Natural killer cell (primary cell): Measurements from ENCODE around the gene IMMP1L. TPM values are rescaled to one million over a fixed set of nuclear protein-coding genes. Genes with fewer than 3 reads are reported as not detected.

Source experiments
- ATAC-seq, 3 donors: fragments of 150-1000 bp in 2 of 3; fragments of 200-7000 bp in 1 of 3; cut with Tn5 transposase; 1 replicate in 1 of 3; 2 replicates in 2 of 3; pipeline ENCODE4 v1.10.0; 2021; ENCODE audit warnings: mild to moderate bottlenecking in 2 of 3, moderate library complexity in 2 of 3
- DNase-seq, 2 donors: peaks; one replicate each; pipeline versions ENCODE4 v3.0.0 to v3.0.0-alpha.2; 2013 to 2021; ENCODE audit warnings: mixed read lengths in 1 of 2
- H3K27ac ChIP-seq: one replicate; pipeline ENCODE4 v1.5.1; 2013; ENCODE audit warnings: mild to moderate bottlenecking, low read length
- H3K27me3 ChIP-seq: one replicate; pipeline ENCODE4 v1.6.1; 2013; ENCODE audit warnings: low read length; ENCODE audit not compliant: control insufficient read depth, insufficient read depth
- H3K36me3 ChIP-seq: one replicate; pipeline ENCODE4 v1.6.1; 2013; ENCODE audit warnings: low read length; ENCODE audit not compliant: control insufficient read depth, insufficient read depth
- H3K4me1 ChIP-seq: one replicate; pipeline ENCODE4 v1.6.1; 2013; ENCODE audit warnings: low read length; ENCODE audit not compliant: control insufficient read depth, insufficient read depth
- H3K4me3 ChIP-seq: one replicate; pipeline ENCODE4 v1.5.1; 2013; ENCODE audit warnings: low read length
- H3K9me3 ChIP-seq: one replicate; pipeline ENCODE4 v1.6.1; 2013; ENCODE audit warnings: low read length; ENCODE audit not compliant: control insufficient read depth, insufficient read depth
- H3K27ac Mint-ChIP-seq, 2 donors: one replicate each; pipeline ENCODE4 v1.8.0; 2022; ENCODE audit warnings: mild to moderate bottlenecking in 2 of 2, mixed read lengths in 2 of 2, moderate library complexity in 1 of 2
- H3K27me3 Mint-ChIP-seq, 2 donors: one replicate each; pipeline ENCODE4 v1.8.0; 2022; ENCODE audit warnings: low read depth in 2 of 2, mixed read lengths in 2 of 2
- H3K36me3 Mint-ChIP-seq: one replicate; pipeline ENCODE4 v1.8.0; 2022; ENCODE audit warnings: mixed read lengths
- H3K4me1 Mint-ChIP-seq, 2 donors: one replicate each; pipeline ENCODE4 v1.8.0; 2022; ENCODE audit warnings: mixed read lengths in 2 of 2
- H3K4me3 Mint-ChIP-seq: one replicate; pipeline ENCODE4 v1.8.0; 2022; ENCODE audit warnings: mild to moderate bottlenecking, moderate library complexity, mixed read lengths
- H3K9me3 Mint-ChIP-seq, 2 donors: one replicate each; pipeline ENCODE4 v1.8.0; 2022; ENCODE audit warnings: mixed read lengths in 2 of 2
- CTCF ChIP-seq: fragments of 200-600 bp; IDR thresholded peaks from one replicate; pipeline ENCODE4 v1.8.0; 2022; ENCODE audit warnings: antibody characterized with exemption
- WGBS: methylation state at CpG from one replicate; pipeline ENCODE4 v1.1.7; 2013; ENCODE audit warnings: missing lambda C conversion rate; ENCODE audit not compliant: insufficient coverage; 5-methylcytosine and 5-hydroxymethylcytosine counted together
- intact Hi-C: fragments of 100-400 bp; cut with micrococcal nuclease; formaldehyde crosslinking; loops from one replicate; pipeline ENCODE4 v1.14.2; 2022
- total RNA-seq, 4 donors: library from RNA; stranded (reverse); fragments of 120-200 nt in 1 of 4; gene quantifications; one replicate each; pipeline versions ENCODE4 v1.2.3 to v1.2.4, GENCODE V29; 2013 to 2022

The IMMP1L gene
- total RNA-seq, 3 donors from 2014 or later (not counting 1 experiment from before 2014, with no cell fraction given) = 12.0 to 17.3 (median 15.7) TPM

GRCh38 chr11:31408201-31408600, 101.2 kb downstream of the IMMP1L start:
- H3K36me3 Mint-ChIP-seq = peaks cover 14% of the 10 kb centered on the region
- no peak overlapping the region for H3K27ac ChIP-seq
- no peaks in the 10 kb centered on the region for H3K27me3 Mint-ChIP-seq
- H3K4me1 Mint-ChIP-seq = peaks cover 0 to 8% of the 10 kb centered on the region in 2 donors
- no peaks in the 10 kb centered on the region for H3K27me3 ChIP-seq
- H3K27ac Mint-ChIP-seq = no peak overlapping the region
- H3K9me3 Mint-ChIP-seq = peaks cover 0 to 2% of the 10 kb centered on the region in 2 donors
- no peak for TF ChIP-seq CTCF
- H3K9me3 ChIP-seq = no peaks in the 10 kb centered on the region
- H3K4me3 ChIP-seq = no peak overlapping the region
- DNase-seq (no peak), ATAC-seq (no peak)
- H3K4me3 Mint-ChIP-seq = no peak overlapping the region
- intact Hi-C loops = no loop called here
- H3K36me3 ChIP-seq = no peaks in the 10 kb centered on the region
- 95% methylated on average over 2 of the region's 2 CpGs for WGBS
- H3K4me1 ChIP-seq = no peaks in the 10 kb centered on the region

GRCh38 chr11:31404614-31405013, 104.8 kb downstream of the IMMP1L start:
- H3K27ac ChIP-seq = no peak overlapping the region
- H3K36me3 Mint-ChIP-seq = no peaks in the 10 kb centered on the region
- DNase-seq = no peak
- no peaks in the 10 kb centered on the region for H3K4me1 ChIP-seq
- intact Hi-C loops = no loop called here
- H3K36me3 ChIP-seq = no peaks in the 10 kb centered on the region
- H3K4me3 ChIP-seq = no peak overlapping the region
- no peaks in the 10 kb centered on the region for H3K27me3 ChIP-seq
- no peak overlapping the region for H3K27ac Mint-ChIP-seq
- no peaks in the 10 kb centered on the region for H3K9me3 ChIP-seq
- H3K9me3 Mint-ChIP-seq = no peaks in the 10 kb centered on the region
- no peak overlapping the region for H3K4me3 Mint-ChIP-seq
- H3K4me1 Mint-ChIP-seq = peaks cover 0 to 11% of the 10 kb centered on the region in 2 donors
- no peak for TF ChIP-seq CTCF
- H3K27me3 Mint-ChIP-seq = no peaks in the 10 kb centered on the region
- ATAC-seq = no peak

- no peaks in the 10 kb centered on the region for H3K36me3 Mint-ChIP-seq
- intact Hi-C loops = loop anchor here (1.0 to 5.0 kb wide), 3 partner anchors 561 to 780 kb away; no protein-coding TSS in a partner anchor
- Histone ChIP-seq H3K27ac (no peak overlapping the region), H3K4me3 (no peak overlapping the region), H3K27me3 (no peaks in the 10 kb centered on the region), H3K36me3 (no peaks in the 10 kb centered on the region), H3K9me3 (no peaks in the 10 kb centered on the region), H3K4me1 (no peaks in the 10 kb centered on the region)
- no peak overlapping the region for H3K27ac Mint-ChIP-seq
- ATAC-seq = peak in 1 of 3 donors; percentile 53
- H3K4me1 Mint-ChIP-seq = no peaks in the 10 kb centered on the region
- H3K4me3 Mint-ChIP-seq = no peak overlapping the region
- H3K27me3 Mint-ChIP-seq = no peaks in the 10 kb centered on the region
- 90% methylated on average over 2 of the region's 5 CpGs for WGBS
- peak; percentile 62 for TF ChIP-seq CTCF
- H3K9me3 Mint-ChIP-seq = no peaks in the 10 kb centered on the region
- DNase-seq = peak in 1 of 2 donors; percentile 45
Measured at GRCh38 chr11:31397239-31397834, 112.1 kb downstream of the IMMP1L start.

GRCh38 chr11:31387379-31387778, 122.0 kb downstream of the IMMP1L start:
- Mint-ChIP-seq H3K4me3 (no peak overlapping the region), H3K36me3 (peaks cover 8% of the 10 kb centered on the region), H3K4me1 (peaks cover 16 to 21% of the 10 kb centered on the region in 2 donors), H3K9me3 (no peaks in the 10 kb centered on the region), H3K27ac (no peak overlapping the region), H3K27me3 (no peaks in the 10 kb centered on the region)
- WGBS = 100% methylated on average over 1 of the region's 2 CpGs
- Histone ChIP-seq H3K27ac (no peak overlapping the region), H3K36me3 (no peaks in the 10 kb centered on the region), H3K4me1 (no peaks in the 10 kb centered on the region), H3K9me3 (no peaks in the 10 kb centered on the region), H3K4me3 (no peak overlapping the region), H3K27me3 (no peaks in the 10 kb centered on the region)
- no peak for DNase-seq
- intact Hi-C loops = no loop called here
- ATAC-seq = no peak
- TF ChIP-seq CTCF = no peak
